GM21367 (cell line): ENCODE data around the gene MTIF2.
"Not testable (repeated sequence)": the region's sequence is repeated elsewhere in the genome, so short reads cannot be mapped to it uniquely, and the experiment has no call there.

ENCODE experiments used
- ATAC-seq: cut with Tn5 transposase; IDR thresholded peaks from one replicate; pipeline ENCODE4 v1.9.1; 2021; ENCODE audit not compliant: unreplicated experiment

The MTIF2 gene

GRCh38 chr2:55204536-55204935, 64.5 kb downstream of the MTIF2 start:
- ATAC-seq: no peak

GRCh38 chr2:55200416-55200815, 68.6 kb downstream of the MTIF2 start:
- no peak for ATAC-seq

GRCh38 chr2:55196526-55196925, 72.5 kb downstream of the MTIF2 start:
- no peak for ATAC-seq

DNA sequence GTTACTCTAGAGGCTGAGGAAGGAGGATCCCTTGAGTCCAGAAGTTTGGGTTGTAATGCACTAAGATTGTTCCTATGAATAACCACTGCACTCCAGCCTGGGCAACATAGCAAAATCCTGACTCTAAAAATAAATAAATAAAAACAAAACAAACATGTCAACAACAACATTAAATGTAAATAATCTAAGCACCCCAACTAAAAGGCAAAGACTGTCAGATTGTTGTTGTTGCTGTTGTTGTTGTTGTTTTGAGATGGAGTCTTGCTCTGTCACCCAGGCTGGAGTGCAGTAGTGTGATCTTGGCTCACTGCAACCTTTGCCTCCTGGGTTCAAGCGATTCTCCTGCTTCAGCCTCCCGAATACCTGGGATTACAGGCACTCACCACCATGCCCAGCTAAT, 77.1 kb downstream of the MTIF2 start:
- ATAC-seq: not testable (repeated sequence)

GRCh38 chr2:55186837-55187236, 82.2 kb downstream of the MTIF2 start:
- not testable (repeated sequence) for ATAC-seq
